HUDEP-2 (cell line): ENCODE measurements around the gene TNFAIP8.

Experiments used
- DNase-seq, 76 experiments: peaks; one replicate each; lab custom pipeline; 2025; ENCODE audit not compliant: unreplicated experiment in 76 of 76; lab: John Stamatoyannopoulos, UW

Gene TNFAIP8

GRCh38 chr5:119365847-119366539 lies 10.2 kb downstream of the TNFAIP8 start:
- no peak for DNase-seq

DNA sequence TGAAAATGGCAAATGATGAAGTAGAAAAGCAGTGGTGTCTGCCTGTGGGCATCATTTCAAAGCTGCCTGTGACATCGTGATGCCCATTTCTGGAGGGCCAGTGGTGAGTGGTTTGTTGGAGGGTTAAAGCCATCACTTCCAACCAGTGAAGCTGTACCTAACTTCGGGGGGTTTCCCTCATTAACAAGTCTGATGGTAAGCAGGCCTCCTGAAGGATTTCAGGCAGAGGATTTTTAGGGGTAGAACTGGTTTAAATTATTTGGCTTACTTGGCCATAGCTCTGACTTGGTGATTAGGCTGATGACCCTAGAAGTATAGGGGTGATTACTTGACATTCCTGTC lies 10.7 kb downstream of the TNFAIP8 start:
- no peak for DNase-seq

DNA sequence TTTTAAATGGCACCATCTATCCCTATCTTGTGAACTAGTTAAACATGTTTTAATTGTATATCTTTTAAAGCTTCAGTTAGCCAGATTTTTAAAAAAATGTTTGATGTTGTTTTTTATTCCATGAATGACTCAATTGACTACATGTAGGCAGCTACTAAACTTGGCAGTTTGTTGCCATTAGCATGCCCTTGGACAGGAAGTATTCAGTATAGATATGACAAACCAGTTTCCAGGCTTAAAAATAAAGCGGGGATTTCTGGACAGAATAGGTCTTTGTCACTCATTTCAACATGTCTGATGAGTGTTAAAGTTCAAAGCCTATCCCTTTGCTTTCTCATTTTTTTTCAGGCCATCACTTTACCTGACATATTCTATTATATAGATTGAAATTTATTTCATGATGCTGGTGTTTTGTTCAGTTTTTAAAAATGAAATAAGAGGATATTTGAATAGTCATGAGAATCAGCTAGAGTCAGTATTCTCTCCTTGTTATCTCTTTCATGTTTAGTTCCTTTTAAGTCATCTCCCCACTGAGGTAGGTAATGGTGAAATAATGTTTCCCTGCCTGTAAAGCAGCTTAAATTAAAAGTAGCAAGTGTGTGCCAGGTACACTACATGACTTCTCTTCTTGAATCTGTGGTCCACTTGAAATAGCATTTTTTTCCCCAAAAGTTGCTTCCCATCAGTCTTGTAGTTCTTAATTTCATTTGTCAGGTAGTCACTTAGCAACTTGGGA lies 11.9 kb downstream of the TNFAIP8 start:
- DNase-seq: no peak

DNA sequence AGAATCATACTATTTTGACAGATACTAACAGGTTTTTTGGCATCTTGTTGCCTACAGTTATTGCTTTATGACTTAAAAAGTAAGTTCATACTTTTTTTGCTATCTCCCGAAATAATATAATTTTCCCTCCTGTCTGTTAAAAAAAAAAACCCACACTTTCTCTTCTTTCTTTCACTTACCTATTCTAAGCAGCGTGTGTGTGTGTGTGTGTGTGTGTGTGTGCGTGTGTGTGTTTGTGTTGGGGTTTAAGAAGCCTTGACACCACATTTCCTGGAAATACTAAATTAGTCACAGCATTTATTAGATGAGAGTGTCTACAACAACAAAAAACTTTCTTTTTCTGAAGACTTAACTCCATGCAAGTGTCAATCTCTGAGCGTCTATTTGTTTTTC lies 12.4 kb downstream of the TNFAIP8 start:
- DNase-seq: no peak

- DNase-seq: no peak
Measured at GRCh38 chr5:119370486-119370885, 14.7 kb downstream of the TNFAIP8 start.

GRCh38 chr5:119371146-119371545 lies 15.3 kb downstream of the TNFAIP8 start:
- DNase-seq: no peak

- no peak for DNase-seq
Measured at GRCh38 chr5:119373449-119373858, 17.6 kb downstream of the TNFAIP8 start.

GRCh38 chr5:119374901-119375300 lies 19.1 kb downstream of the TNFAIP8 start:
- DNase-seq: no peak

DNA sequence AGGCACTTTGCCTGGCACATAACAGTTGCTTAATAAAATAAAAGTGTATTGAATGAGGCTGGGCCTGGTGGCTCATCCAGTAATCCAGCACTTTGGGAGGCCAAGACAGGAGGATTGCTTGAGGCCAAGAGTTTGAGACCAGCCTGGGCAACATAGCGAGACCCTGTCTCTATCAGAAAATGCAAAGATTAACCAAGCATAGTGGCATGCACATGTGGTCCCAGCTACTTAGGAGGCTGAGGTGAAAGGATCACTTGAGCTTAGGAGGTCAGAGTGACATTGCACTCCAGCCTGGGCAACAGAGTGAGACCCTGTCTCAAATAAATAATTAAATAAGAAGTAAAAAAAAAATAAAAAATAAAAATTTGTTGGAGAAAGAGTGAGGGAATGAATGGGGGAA lies 21.2 kb downstream of the TNFAIP8 start:
- DNase-seq: no peak

DNA sequence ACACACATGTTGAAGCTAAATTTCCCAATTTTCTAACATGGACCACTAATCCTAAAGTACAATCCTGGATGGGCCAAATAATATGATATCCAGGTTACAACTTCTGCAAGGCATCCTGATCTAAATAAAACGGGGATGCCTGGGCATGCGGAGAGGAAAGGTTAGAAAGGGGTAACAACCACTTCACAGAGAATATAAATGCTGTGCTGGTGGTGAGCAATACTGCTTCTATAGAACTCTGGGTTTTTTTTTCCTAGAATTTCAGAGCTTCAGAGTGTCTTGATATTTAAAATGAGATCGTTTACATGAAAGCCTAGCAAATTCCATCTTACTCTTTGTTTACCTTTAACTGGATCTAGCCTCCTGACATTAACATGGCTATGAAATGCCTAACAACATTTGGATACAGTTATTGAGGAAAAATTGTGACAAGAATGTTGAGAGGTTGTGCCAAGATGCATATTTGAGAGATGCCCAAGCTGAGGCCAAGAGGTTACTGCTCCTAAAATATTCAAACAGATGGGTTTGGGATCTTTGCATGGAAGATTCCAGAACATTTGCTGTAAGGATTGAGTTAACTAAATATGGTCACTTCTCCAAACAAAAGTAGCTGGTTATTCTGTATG lies 22.4 kb downstream of the TNFAIP8 start:
- no peak for DNase-seq

GRCh38 chr5:119379096-119379495 lies 23.3 kb downstream of the TNFAIP8 start:
- no peak for DNase-seq

GRCh38 chr5:119379942-119380547 lies 24.2 kb downstream of the TNFAIP8 start:
- DNase-seq: peak in 16 of 76 experiments; percentile 2 to 61 (median 17)

GRCh38 chr5:119382169-119382568 lies 26.4 kb downstream of the TNFAIP8 start:
- no peak for DNase-seq

GRCh38 chr5:119383008-119383407 lies 27.2 kb downstream of the TNFAIP8 start:
- DNase-seq: no peak

DNA sequence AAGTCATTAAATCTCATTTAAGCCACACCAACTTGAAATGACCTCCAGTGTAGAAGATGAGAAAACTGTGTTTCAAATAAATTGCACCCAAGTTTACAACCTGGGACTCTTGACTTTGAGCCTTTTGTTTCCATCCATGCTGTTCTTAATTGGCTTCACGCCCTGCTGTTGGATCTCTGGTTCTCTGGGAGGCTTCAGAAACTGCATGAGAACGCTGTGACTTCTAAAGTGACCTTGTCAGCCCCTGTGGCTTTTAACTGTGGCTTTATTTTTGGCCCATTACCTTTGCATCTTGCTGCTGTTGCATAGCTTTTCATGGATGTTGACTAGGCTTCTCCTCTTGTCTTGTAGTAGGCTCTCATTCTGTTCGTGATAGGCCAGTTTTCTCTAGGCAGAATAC lies 29.3 kb downstream of the TNFAIP8 start:
- peak in 1 of 76 experiments; percentile 1 for DNase-seq

DNA sequence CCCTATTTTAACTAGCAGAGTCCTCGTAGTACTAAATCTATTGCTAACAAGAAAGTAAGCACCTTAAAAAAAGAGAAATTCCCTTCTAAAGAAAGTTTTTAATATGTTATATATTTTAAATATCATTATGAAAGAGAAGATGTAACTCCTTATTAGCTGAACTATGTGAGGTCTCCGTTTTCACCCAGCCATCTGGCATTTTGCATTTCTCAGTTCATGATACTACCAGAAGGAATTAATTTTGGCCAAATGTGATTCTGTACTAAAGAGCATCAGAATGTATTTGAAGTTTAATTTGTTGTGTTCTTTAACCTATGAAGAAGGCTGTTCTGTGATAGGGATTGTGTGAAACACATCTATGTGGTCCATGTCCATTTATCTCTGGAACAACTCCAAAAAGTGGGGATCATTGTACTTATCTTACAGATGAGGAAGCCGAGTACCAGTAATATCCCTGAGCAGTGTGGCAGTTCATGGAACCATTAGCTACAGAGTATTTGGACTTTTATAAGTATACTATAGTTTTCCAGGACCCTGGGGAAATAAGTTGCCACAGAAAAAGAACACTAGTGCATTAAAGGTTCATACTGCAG lies 29.8 kb downstream of the TNFAIP8 start:
- no peak for DNase-seq

DNA sequence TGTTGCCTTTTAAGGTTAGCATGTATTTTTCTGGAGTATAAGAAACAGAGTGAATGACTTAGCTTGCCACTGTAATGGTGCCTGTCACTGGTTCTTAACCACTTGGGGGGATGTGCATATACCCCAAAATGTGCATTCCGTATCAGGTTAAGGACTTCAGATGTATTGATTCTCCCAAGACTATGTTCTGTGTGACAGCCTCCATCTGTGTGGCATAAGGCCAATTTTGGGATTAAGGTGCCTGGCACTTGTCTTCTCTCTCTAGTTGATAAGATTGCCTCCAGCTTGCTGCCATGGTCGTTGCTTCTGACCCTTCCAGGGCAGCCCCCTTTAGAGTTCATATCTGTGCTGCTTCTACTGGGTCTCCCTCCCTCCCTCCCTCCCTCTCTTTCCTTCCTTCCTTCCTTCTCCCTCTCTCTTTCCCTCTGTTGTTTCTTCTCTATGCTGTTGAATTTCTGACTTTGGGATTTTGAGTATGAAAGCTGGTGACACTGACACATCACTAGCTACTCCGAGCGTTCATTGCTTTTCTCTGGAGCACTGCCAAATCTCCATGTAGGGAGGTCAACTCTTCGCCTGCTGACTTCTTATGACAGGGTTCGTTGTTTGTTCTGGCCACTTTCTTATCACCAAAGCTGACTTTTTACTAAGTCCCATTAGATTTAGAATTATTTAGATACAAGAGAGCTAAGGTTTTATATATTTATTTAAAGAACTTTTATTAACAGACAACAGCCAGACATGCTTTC lies 31.0 kb downstream of the TNFAIP8 start:
- DNase-seq: peak in 9 of 76 experiments; percentile 2 to 33 (median 14)

DNA sequence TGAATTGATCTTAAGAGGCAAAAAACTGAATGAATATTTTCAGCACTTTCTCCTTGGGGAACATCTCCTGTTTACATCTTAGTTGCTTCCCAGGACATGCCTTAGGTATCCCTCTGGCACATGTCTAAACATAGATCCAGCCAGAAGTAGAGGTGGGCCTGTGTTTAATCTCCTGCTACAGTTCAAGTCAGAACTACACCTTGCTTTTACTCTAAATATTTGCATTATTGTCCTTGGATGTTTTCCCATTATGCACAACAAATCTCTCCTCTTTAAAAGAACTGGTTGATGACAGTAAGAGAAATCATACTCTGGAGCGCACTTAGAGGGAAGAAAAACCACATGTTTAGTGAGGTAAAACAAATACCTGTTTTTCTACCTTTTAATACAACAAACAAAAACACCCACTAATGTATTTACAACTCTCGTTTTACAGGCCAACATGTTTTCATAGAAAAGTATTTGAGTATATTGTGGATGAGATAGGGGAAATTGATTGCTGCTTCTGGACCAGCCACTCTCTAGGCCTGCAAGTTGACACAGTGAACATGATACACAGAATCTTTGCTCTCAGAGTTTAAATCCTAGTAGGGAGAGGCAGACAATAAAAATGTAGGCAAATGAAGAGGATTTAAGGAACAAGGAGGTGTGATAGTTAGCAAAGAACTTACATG lies 32.3 kb downstream of the TNFAIP8 start:
- no peak for DNase-seq

- DNase-seq: no peak
Measured at GRCh38 chr5:119388619-119389190, 32.9 kb downstream of the TNFAIP8 start.
